Hepatocyte (in vitro differentiated cells): ENCODE results near the gene RARRES2. TPM values are rescaled to one million over a fixed set of nuclear protein-coding genes. Genes with fewer than 3 reads are reported as not detected.

Source experiments
- DNase-seq: peaks from one replicate; pipeline ENCODE4 v3.0.0-alpha.2; 2016; ENCODE audit warnings: low spot score
- H2AFZ ChIP-seq: fragments of 200-600 bp; sonication (generic); 2 replicates; pipeline ENCODE4 v1.6.0; 2016; ENCODE audit warnings: antibody characterized with exemption, mild to moderate bottlenecking
- H3K27ac ChIP-seq: fragments of 200-600 bp; sonication (generic); 2 replicates; pipeline ENCODE4 v1.5.1; 2016; ENCODE audit warnings: mild to moderate bottlenecking
- H3K27me3 ChIP-seq: fragments of 200-600 bp; sonication (generic); 2 replicates; pipeline ENCODE4 v1.6.1; 2016
- H3K36me3 ChIP-seq: fragments of 200-600 bp; sonication (generic); replicated peaks from 2 replicates; pipeline ENCODE4 v1.5.1; 2016; ENCODE audit warnings: low read depth; ENCODE audit not compliant: insufficient read depth
- H3K4me1 ChIP-seq: fragments of 200-600 bp; sonication (generic); 2 replicates; pipeline ENCODE4 v1.5.1; 2016; ENCODE audit warnings: mild to moderate bottlenecking, moderate library complexity; ENCODE audit not compliant: insufficient read depth
- H3K4me2 ChIP-seq: fragments of 200-600 bp; sonication (generic); 2 replicates; pipeline ENCODE4 v1.6.0; 2016
- H3K4me3 ChIP-seq: fragments of 200-600 bp; sonication (generic); 2 replicates; pipeline ENCODE4 v1.5.1; 2016; ENCODE audit warnings: mild to moderate bottlenecking
- H3K79me2 ChIP-seq: fragments of 200-600 bp; sonication (generic); 2 replicates; pipeline ENCODE4 v1.6.0; 2017; ENCODE audit warnings: mild to moderate bottlenecking
- H3K9me2 ChIP-seq: fragments of 200-600 bp; sonication (generic); replicated peaks from 2 replicates; pipeline ENCODE4 v1.6.0; 2017; ENCODE audit warnings: mild to moderate bottlenecking; ENCODE audit not compliant: insufficient read depth
- H3K9me3 ChIP-seq: fragments of 200-600 bp; sonication (generic); 2 replicates; pipeline ENCODE4 v1.5.1; 2016; ENCODE audit warnings: low read depth, mild to moderate bottlenecking
- H4K20me1 ChIP-seq: fragments of 200-600 bp; sonication (generic); 2 replicates; pipeline ENCODE4 v1.6.0; 2016; ENCODE audit warnings: mild to moderate bottlenecking; ENCODE audit not compliant: insufficient read depth, poor library complexity, severe bottlenecking
- CTCF ChIP-seq: fragments of 200-600 bp; sonication (generic); IDR thresholded peaks from 2 replicates; pipeline ENCODE4 v1.5.1; 2016; ENCODE audit warnings: antibody characterized with exemption, mild to moderate bottlenecking; ENCODE audit not compliant: poor library complexity
- EZH2 ChIP-seq: fragments of 200-600 bp; sonication (generic); IDR thresholded peaks from 2 replicates; pipeline ENCODE4 v1.6.1; 2016; ENCODE audit warnings: antibody characterized with exemption, mild to moderate bottlenecking, borderline replicate concordance
- EZH2phosphoT487 ChIP-seq: fragments of 200-600 bp; sonication (generic); IDR thresholded peaks from one replicate; pipeline ENCODE4 v1.6.1; 2018; ENCODE audit warnings: antibody characterized with exemption, mild to moderate bottlenecking, low read depth, moderate library complexity; ENCODE audit not compliant: unreplicated experiment, severe bottlenecking
- WGBS: methylation state at CpG from one replicate; pipeline ENCODE4 v1.1.6; 2016; ENCODE audit warnings: low lambda C conversion rate; ENCODE audit errors: missing lambda C conversion rate; 5-methylcytosine and 5-hydroxymethylcytosine counted together
- polyA plus RNA-seq: library from polyadenylated mRNA; unstranded; fragments of >200 nt; fragmentation: Nextera tagmentation; extraction: Ambion mirVana; gene quantifications from 2 replicates; pipeline ENCODE4 v1.2.1, GENCODE V29; 2016
- total RNA-seq: library from RNA; depleted of rRNA; stranded (reverse); fragments of >200 nt; gene quantifications from 2 replicates; pipeline ENCODE4 v1.2.3, GENCODE V29; 2014

The RARRES2 gene
- total and polyA plus RNA-seq, 2 experiments from 2014 or later = 104 to 187 TPM

DNA sequence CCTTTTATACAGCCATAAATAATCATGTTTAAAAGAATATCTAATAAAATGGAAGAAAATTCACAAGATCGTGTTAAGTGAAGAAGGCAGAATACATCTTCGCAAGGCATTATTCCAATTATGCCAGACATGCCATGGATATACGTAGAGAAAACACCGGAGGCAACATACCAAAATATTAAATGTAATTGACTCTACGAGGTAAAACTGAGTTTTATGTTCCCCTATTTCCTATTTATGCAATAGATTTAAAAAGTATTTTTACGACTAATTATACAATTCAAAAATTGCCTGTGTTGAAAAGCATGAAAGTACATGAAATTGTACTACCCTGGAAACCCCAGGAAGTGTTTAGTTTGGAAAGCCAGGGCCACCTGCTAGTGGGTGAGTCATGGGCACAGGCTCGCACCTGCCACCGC lies 26.3 kb upstream of the RARRES2 start:
- DNase-seq = no peak
- peak overlapping the region; percentile 94 for H3K4me2 ChIP-seq
- no peaks in the 10 kb centered on the region for H3K36me3 ChIP-seq
- peak overlapping the region; percentile 96 for H3K27ac ChIP-seq
- no peak for TF ChIP-seq EZH2
- TF ChIP-seq EZH2phosphoT487 = no peak
- no peak for TF ChIP-seq CTCF
- H3K27me3 ChIP-seq = no peaks in the 10 kb centered on the region
- no peaks in the 10 kb centered on the region for H3K9me3 ChIP-seq
- H3K4me3 ChIP-seq = no peak overlapping the region
- no peaks in the 10 kb centered on the region for H4K20me1 ChIP-seq
- peaks cover 20% of the 10 kb centered on the region for H3K4me1 ChIP-seq
- peaks cover 45% of the 10 kb centered on the region for H3K79me2 ChIP-seq
- 57% methylated on average over 8 of the region's 8 CpGs for WGBS
- no peaks in the 10 kb centered on the region for H3K9me2 ChIP-seq
- peak overlapping the region; percentile 60 for H2AFZ ChIP-seq

DNA sequence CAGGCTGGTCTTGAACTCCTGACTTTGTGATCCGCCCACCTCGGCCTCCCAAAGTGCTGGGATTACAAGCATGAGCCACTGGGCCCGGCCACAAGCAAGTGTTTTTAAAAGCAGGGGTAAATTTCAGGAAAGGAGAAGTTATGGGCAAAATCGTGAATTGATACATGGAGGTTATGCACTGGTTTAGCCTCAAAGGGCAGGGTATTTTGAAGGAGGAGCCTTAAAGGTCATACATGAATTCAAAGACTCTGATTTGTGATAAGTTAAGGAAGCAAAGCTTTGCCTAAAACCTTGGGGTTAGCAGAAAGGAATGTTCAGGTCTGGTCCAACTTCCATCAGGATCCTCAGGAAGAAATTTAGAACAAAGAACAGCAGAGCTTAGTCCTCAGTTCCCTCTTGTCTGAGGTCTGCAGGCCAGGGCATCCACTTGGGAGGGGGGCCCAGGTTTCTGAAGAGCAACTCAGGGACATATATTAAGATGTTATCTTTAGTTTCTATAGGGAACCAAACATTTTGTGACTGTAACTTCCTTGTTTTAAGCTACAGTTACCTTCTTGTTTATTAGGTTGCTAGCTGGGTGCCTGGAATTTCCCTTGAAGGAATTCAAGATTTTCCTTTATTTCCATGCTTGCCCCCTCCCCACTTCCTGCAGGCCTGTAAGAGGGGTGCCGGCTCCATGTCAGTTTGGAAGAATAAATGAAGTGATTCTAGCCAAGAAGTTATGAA lies 24.4 kb upstream of the RARRES2 start:
- H4K20me1 ChIP-seq = no peaks in the 10 kb centered on the region
- H3K27me3 ChIP-seq = no peaks in the 10 kb centered on the region
- no peak overlapping the region for H2AFZ ChIP-seq
- no peaks in the 10 kb centered on the region for H3K9me3 ChIP-seq
- WGBS = 76% methylated on average over 5 of the region's 5 CpGs
- no peaks in the 10 kb centered on the region for H3K9me2 ChIP-seq
- no peak for DNase-seq
- peak overlapping the region; percentile 39 for H3K27ac ChIP-seq
- peaks cover 13% of the 10 kb centered on the region for H3K4me1 ChIP-seq
- no peak for TF ChIP-seq EZH2
- H3K79me2 ChIP-seq = peaks cover 27% of the 10 kb centered on the region
- no peak overlapping the region for H3K4me3 ChIP-seq
- H3K4me2 ChIP-seq = no peak overlapping the region
- H3K36me3 ChIP-seq = no peaks in the 10 kb centered on the region

DNA sequence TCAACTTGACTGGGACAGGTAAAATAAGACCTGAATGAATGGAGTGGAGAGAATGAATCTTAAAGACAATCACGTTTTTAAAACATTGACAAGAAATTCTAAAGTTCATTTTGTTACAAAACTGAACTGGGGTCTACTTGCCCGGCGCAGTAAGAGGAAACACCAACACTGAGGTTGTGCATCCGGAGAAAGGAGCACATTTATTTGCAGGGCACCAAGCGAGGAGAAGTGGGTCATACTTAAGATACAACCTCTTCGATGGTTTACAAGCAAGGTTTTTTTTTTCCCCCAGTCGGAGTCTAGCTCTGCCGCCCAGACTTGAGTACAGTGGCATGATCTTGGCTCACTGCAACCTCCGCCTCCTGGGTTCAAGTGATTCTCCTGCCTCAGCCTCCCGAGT lies 23.8 kb upstream of the RARRES2 start:
- Histone ChIP-seq H4K20me1 (no peaks in the 10 kb centered on the region), H3K79me2 (peaks cover 20% of the 10 kb centered on the region), H3K4me3 (no peak overlapping the region), H3K4me1 (peaks cover 6% of the 10 kb centered on the region), H3K27ac (no peak overlapping the region), H3K9me2 (no peaks in the 10 kb centered on the region), H3K27me3 (no peaks in the 10 kb centered on the region), H2AFZ (no peak overlapping the region), H3K9me3 (no peaks in the 10 kb centered on the region), H3K4me2 (no peak overlapping the region), H3K36me3 (no peaks in the 10 kb centered on the region)
- no peak for DNase-seq
- no peak for TF ChIP-seq EZH2
- TF ChIP-seq CTCF = no peak
- no peak for TF ChIP-seq EZH2phosphoT487
- 96% methylated on average over 10 of the region's 10 CpGs for WGBS

DNA sequence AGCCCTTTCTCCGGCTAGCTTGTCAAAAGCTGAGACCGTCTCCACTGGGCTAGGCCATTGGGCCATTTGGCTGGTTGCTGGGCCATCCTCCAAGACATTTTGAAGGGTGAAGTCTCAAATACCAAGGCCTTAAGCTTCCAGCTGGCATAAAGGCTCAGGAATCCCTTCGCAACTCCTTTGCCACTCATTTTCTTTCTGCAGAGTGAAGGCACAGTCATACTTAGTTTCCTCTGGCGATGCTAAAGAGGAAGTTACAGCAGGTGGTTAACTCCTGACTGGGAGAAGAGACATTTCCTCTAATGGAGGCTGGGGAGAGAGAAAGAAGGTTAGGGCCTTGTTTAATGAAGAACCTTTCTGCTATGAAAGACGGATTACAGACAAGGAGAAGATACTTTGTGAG lies 22.4 kb upstream of the RARRES2 start:
- Histone ChIP-seq H3K27ac (no peak overlapping the region), H3K9me2 (no peaks in the 10 kb centered on the region), H3K27me3 (no peaks in the 10 kb centered on the region), H3K4me1 (no peaks in the 10 kb centered on the region), H4K20me1 (no peaks in the 10 kb centered on the region), H3K4me2 (no peak overlapping the region), H3K4me3 (no peak overlapping the region), H3K9me3 (no peaks in the 10 kb centered on the region), H3K36me3 (no peaks in the 10 kb centered on the region), H3K79me2 (peaks cover 7% of the 10 kb centered on the region), H2AFZ (no peak overlapping the region)
- WGBS = 92% methylated on average over 5 of the region's 5 CpGs
- no peak for DNase-seq
- no peak for TF ChIP-seq CTCF
- TF ChIP-seq EZH2 = no peak
- TF ChIP-seq EZH2phosphoT487 = no peak
